ENCODE data around the gene MRPL40.

DNA sequence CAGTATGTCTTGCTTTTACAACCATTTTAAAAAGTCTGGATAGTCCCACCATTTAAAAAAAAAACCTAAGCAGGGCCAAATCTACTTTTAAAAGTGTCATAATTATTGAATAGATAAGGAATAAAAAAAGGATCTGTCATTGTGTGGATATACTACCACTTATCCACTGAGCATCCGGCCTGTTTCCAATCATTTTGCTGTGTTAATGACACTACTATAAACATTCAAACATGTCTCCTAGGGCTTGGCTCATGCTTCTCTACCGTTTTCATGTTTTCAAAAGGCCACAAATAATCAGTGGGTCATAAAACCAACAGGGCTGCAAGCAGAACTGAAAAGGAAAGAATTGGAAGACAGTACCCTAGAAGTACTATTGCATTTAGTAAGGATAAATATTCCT, 27.7 kb downstream of the MRPL40 start:
- TF ChIP-seq, protein P1, sequence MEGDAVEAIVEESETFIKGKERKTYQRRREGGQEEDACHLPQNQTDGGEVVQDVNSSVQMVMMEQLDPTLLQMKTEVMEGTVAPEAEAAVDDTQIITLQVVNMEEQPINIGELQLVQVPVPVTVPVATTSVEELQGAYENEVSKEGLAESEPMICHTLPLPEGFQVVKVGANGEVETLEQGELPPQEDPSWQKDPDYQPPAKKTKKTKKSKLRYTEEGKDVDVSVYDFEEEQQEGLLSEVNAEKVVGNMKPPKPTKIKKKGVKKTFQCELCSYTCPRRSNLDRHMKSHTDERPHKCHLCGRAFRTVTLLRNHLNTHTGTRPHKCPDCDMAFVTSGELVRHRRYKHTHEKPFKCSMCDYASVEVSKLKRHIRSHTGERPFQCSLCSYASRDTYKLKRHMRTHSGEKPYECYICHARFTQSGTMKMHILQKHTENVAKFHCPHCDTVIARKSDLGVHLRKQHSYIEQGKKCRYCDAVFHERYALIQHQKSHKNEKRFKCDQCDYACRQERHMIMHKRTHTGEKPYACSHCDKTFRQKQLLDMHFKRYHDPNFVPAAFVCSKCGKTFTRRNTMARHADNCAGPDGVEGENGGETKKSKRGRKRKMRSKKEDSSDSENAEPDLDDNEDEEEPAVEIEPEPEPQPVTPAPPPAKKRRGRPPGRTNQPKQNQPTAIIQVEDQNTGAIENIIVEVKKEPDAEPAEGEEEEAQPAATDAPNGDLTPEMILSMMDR (tag by site-specific recombination; IDR thresholded peaks at IDR 0.05): no peak
- TF ChIP-seq, protein P2, sequence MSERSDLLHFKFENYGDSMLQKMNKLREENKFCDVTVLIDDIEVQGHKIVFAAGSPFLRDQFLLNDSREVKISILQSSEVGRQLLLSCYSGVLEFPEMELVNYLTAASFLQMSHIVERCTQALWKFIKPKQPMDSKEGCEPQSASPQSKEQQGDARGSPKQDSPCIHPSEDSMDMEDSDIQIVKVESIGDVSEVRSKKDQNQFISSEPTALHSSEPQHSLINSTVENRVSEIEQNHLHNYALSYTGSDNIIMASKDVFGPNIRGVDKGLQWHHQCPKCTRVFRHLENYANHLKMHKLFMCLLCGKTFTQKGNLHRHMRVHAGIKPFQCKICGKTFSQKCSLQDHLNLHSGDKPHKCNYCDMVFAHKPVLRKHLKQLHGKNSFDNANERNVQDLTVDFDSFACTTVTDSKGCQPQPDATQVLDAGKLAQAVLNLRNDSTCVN (tag by site-specific recombination; optimal IDR thresholded peaks at IDR 0.05): no peak
- TF ChIP-seq, protein P3, sequence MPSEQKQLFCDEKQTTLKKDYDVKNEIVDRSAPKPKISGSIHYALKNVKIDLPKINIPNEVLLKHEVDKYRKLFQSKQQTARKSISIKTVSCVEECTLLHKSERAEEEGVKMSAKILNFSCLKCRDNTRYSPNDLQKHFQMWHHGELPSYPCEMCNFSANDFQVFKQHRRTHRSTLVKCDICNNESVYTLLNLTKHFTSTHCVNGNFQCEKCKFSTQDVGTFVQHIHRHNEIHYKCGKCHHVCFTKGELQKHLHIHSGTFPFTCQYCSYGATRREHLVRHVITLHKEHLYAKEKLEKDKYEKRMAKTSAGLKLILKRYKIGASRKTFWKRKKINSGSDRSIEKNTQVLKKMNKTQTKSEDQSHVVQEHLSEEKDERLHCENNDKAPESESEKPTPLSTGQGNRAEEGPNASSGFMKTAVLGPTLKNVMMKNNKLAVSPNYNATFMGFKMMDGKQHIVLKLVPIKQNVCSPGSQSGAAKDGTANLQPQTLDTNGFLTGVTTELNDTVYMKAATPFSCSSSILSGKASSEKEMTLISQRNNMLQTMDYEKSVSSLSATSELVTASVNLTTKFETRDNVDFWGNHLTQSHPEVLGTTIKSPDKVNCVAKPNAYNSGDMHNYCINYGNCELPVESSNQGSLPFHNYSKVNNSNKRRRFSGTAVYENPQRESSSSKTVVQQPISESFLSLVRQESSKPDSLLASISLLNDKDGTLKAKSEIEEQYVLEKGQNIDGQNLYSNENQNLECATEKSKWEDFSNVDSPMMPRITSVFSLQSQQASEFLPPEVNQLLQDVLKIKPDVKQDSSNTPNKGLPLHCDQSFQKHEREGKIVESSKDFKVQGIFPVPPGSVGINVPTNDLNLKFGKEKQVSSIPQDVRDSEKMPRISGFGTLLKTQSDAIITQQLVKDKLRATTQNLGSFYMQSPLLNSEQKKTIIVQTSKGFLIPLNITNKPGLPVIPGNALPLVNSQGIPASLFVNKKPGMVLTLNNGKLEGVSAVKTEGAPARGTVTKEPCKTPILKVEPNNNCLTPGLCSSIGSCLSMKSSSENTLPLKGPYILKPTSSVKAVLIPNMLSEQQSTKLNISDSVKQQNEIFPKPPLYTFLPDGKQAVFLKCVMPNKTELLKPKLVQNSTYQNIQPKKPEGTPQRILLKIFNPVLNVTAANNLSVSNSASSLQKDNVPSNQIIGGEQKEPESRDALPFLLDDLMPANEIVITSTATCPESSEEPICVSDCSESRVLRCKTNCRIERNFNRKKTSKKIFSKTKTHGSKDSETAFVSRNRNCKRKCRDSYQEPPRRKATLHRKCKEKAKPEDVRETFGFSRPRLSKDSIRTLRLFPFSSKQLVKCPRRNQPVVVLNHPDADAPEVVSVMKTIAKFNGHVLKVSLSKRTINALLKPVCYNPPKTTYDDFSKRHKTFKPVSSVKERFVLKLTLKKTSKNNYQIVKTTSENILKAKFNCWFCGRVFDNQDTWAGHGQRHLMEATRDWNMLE (tag by site-specific recombination; conservative IDR thresholded peaks at IDR 0.05; ENCODE audit: low read depth): no peak
